ENCODE results near the gene RECQL5.

RECQL5 gene

GRCh38 chr17:75643643-75644017 lies 23.3 kb downstream of the RECQL5 start:
- TF ChIP-seq CTCF (IDR thresholded peaks at IDR 0.05; ENCODE audit: insufficient read depth, low read depth, low read length, missing control alignments) = no peak
- no peak overlapping the region for H3K4me3 ChIP-seq (ENCODE audit: low read length)
- DNase-seq (ENCODE audit: low read depth) = no peak

GRCh38 chr17:75642784-75643642 lies 23.9 kb downstream of the RECQL5 start:
- DNase-seq (ENCODE audit: low read depth) = peak; percentile 74
- no peak overlapping the region for H3K4me3 ChIP-seq (ENCODE audit: low read length)
- TF ChIP-seq CTCF (IDR thresholded peaks at IDR 0.05; ENCODE audit: insufficient read depth, low read depth, low read length, missing control alignments) = no peak

GRCh38 chr17:75642182-75642783 lies 24.7 kb downstream of the RECQL5 start:
- no peak overlapping the region for H3K4me3 ChIP-seq (ENCODE audit: low read length)
- no peak for TF ChIP-seq CTCF (IDR thresholded peaks at IDR 0.05; ENCODE audit: insufficient read depth, low read depth, low read length, missing control alignments)
- DNase-seq (ENCODE audit: low read depth) = peak; percentile 58

GRCh38 chr17:75641343-75641742 lies 25.6 kb downstream of the RECQL5 start:
- TF ChIP-seq CTCF (IDR thresholded peaks at IDR 0.05; ENCODE audit: insufficient read depth, low read depth, low read length, missing control alignments) = no peak
- no peak overlapping the region for H3K4me3 ChIP-seq (ENCODE audit: low read length)

GRCh38 chr17:75640556-75641119 lies 26.3 kb downstream of the RECQL5 start:
- peak overlapping the region; percentile 36 for H3K4me3 ChIP-seq (ENCODE audit: low read length)
- DNase-seq (ENCODE audit: low read depth) = no peak
- no peak for TF ChIP-seq CTCF (IDR thresholded peaks at IDR 0.05; ENCODE audit: insufficient read depth, low read depth, low read length, missing control alignments)

More at GRCh38 chr17:75641343-75641742, 25.6 kb downstream of the RECQL5 start:
- DNase-seq (ENCODE audit: low read depth) = no peak

GRCh38 chr17:75639771-75640555 lies 27.0 kb downstream of the RECQL5 start:
- H3K4me3 ChIP-seq (ENCODE audit: low read length) = peak overlapping the region; percentile 36
- peak; percentile 61 for DNase-seq (ENCODE audit: low read depth)
- peak; percentile 39 for TF ChIP-seq CTCF (IDR thresholded peaks at IDR 0.05; ENCODE audit: insufficient read depth, low read depth, low read length, missing control alignments)

Data from epithelial cell of esophagus (primary cell).